Spleen (tissue), 7 donors: ENCODE results near the gene RHOT2.

Source experiments
- POLR2A ChIP-seq, 3 donors: fragments of 450-650 bp; IDR thresholded peaks; one replicate each; pipeline ENCODE4 v1.5.1; 2017; ENCODE audit warnings: antibody characterized with exemption in 3 of 3, mild to moderate bottlenecking in 1 of 3
- POLR2AphosphoS5 ChIP-seq, 3 donors: sonication (generic); formaldehyde crosslinking; IDR thresholded peaks; one replicate each; pipeline ENCODE4 v1.5.1; 2017; ENCODE audit warnings: antibody characterized with exemption in 3 of 3
- TF ChIP-seq, protein P1 (sequence below), 11 experiments: fragments of 200-600 bp in 7 of 11; fragments of 450-650 bp in 4 of 11; sonication (generic) in 4 of 11; IDR thresholded peaks in 8 of 11; conservative IDR thresholded peaks in 3 of 11; 1 replicate in 7 of 11; 2 replicates in 4 of 11; pipeline versions ENCODE4 v1.4.0 to v1.8.0; 2016 to 2021; ENCODE audit warnings: antibody characterized with exemption in 11 of 11, inconsistent platforms in 4 of 11, mild to moderate bottlenecking in 1 of 11
- donor health status: DM: no; HTN: no; CAD: no; lungs with moderate emphysema.
- donor health status: DM: no; HTN: no; CAD: no.
- donor health status: DM: no; HTN: no; CAD: no.

DNA sequence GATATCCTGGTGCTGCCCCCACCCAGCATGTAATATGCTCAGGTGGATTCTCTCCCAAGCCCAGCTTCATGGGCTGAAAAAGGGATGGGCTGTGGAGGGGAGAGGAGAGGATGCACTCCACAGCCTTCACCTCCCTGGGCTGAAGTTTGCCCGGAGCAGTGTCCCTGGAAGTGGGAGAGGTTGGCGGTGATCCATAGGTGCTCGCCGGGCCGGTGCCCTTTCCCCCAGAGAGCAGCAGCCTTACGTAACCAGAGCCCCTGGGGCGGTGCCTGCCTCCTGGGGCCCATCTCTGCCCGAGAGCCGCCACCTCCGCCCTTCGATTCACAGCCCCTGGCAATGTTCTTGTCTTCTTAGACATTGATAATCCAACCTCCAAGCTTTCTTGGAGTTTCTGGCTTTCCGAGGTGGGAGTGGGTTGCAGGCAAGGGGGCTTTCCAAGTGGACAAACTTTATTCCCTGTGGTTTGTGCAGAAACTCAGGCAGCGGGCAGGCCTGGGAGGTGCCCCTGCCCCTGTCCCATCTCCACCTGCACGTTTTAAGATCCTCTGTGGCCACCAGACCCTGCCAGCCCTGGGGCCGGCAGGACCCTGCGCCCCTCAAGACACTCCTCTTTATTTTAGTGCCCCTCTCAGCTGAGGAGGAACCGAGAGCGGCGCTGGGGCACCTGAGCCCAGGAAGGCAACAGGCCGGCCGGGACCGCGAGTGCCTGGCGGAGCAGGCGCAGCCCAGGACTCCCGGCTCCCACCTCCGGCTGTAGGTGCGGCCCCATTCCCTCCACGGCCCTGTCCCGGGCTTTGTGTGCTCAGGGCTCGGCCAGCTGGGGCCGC lies 21.9 kb upstream of the RHOT2 start:
- TF ChIP-seq, protein P1, sequence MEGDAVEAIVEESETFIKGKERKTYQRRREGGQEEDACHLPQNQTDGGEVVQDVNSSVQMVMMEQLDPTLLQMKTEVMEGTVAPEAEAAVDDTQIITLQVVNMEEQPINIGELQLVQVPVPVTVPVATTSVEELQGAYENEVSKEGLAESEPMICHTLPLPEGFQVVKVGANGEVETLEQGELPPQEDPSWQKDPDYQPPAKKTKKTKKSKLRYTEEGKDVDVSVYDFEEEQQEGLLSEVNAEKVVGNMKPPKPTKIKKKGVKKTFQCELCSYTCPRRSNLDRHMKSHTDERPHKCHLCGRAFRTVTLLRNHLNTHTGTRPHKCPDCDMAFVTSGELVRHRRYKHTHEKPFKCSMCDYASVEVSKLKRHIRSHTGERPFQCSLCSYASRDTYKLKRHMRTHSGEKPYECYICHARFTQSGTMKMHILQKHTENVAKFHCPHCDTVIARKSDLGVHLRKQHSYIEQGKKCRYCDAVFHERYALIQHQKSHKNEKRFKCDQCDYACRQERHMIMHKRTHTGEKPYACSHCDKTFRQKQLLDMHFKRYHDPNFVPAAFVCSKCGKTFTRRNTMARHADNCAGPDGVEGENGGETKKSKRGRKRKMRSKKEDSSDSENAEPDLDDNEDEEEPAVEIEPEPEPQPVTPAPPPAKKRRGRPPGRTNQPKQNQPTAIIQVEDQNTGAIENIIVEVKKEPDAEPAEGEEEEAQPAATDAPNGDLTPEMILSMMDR (IDR thresholded peaks at IDR 0.05 in 8 of 11, conservative IDR thresholded peaks at IDR 0.05 in 3 of 11): no peak
- TF ChIP-seq POLR2A (IDR thresholded peaks at IDR 0.05) (no peak), POLR2AphosphoS5 (IDR thresholded peaks at IDR 0.05) (peak in 2 of 3 donors; percentile 14 to 36)
